Heart right ventricle (tissue), 16 donors: ENCODE results near the gene PEX26. TPM values are rescaled to one million over a fixed set of nuclear protein-coding genes. Genes with fewer than 3 reads are reported as not detected.
"Not testable (repeated sequence)": the region's sequence is repeated elsewhere in the genome, so short reads cannot be mapped to it uniquely, and the experiment has no call there.

Experiments used
- ATAC-seq, 8 donors: fragments of 200-7000 bp; cut with Tn5 transposase; one replicate each; pipeline ENCODE4 v1.9.1; 2020; ENCODE audit warnings: mild to moderate bottlenecking in 8 of 8, moderate library complexity in 8 of 8, moderate number of reproducible peaks in 1 of 8
- DNase-seq, 2 donors: peaks; one replicate each; pipeline ENCODE4 v3.0.0-alpha.2; 2020
- H3K27ac ChIP-seq, 10 donors: fragments of 200-600 bp; sonication (generic) in 2 of 10; one replicate each; pipeline versions ENCODE4 v1.5.0 to v1.8.0; 2020 to 2022; ENCODE audit warnings: mild to moderate bottlenecking in 3 of 10
- H3K27me3 ChIP-seq, 7 donors: fragments of 200-600 bp; one replicate each; pipeline ENCODE4 v1.8.0; 2021 to 2022; ENCODE audit warnings: mild to moderate bottlenecking in 2 of 7
- H3K36me3 ChIP-seq, 9 donors: fragments of 200-600 bp; sonication (generic) in 1 of 9; one replicate each; pipeline versions ENCODE4 v1.5.0 to v1.8.0; 2020 to 2022; ENCODE audit warnings: mild to moderate bottlenecking in 2 of 9
- H3K4me1 ChIP-seq, 9 donors: fragments of 200-600 bp; sonication (generic) in 1 of 9; one replicate each; pipeline versions ENCODE4 v1.5.0 to v1.8.0; 2020 to 2022; ENCODE audit warnings: mild to moderate bottlenecking in 4 of 9
- H3K4me3 ChIP-seq, 10 donors: fragments of 200-600 bp; sonication (generic) in 2 of 10; one replicate each; pipeline versions ENCODE4 v1.5.0 to v1.8.0; 2020 to 2022; ENCODE audit warnings: mild to moderate bottlenecking in 7 of 10, moderate library complexity in 2 of 10
- H3K9me3 ChIP-seq, 11 donors: fragments of 200-600 bp in 10 of 11; sonication (generic) in 2 of 11; one replicate each; pipeline versions ENCODE4 v1.5.0 to v1.8.0; 2013 to 2022; ENCODE audit warnings: mild to moderate bottlenecking in 2 of 11, control low read depth in 1 of 11, moderate library complexity in 1 of 11
- CTCF ChIP-seq, 9 donors: fragments of 200-600 bp; sonication (generic) in 2 of 9; IDR thresholded peaks; one replicate each; pipeline versions ENCODE4 v1.5.0 to v1.8.0; 2021 to 2022; ENCODE audit warnings: antibody characterized with exemption in 9 of 9, mild to moderate bottlenecking in 5 of 9, moderate library complexity in 1 of 9
- WGBS, 2 donors: extraction: QIAGEN DNeasy Blood & Tissue Kit; methylation state at CpG; one replicate each; pipeline ENCODE4 v1.1.7; 2013; ENCODE audit warnings: inconsistent platforms in 1 of 2; 5-methylcytosine and 5-hydroxymethylcytosine counted together
- intact Hi-C, 10 donors: fragments of 100-400 bp; cut with DNase I; formaldehyde crosslinking; loops; one replicate each; pipeline versions ENCODE4 v1.11.1 to v1.14.2; 2022
- polyA plus RNA-seq, 2 donors: library from polyadenylated mRNA; stranded (reverse); fragments of 200-250 nt; gene quantifications; one replicate each; pipeline ENCODE4 v1.2.3, GENCODE V29; 2013
- total RNA-seq, 10 donors: library from RNA; stranded (reverse); fragmentation: NEBNext Ultra II Directional in 3 of 10; extraction: Animal tissue kit (Norgen Biotek cat#: 25700) in 3 of 10; gene quantifications; one replicate each; pipeline versions ENCODE4 v1.2.1 to v1.2.4, GENCODE V29; 2021 to 2023
- donor health status: Arrhythmogenic right ventricular cardiomyopathy.
- donor health status: ischemic (EF 13 %, LVEDD 7.1; RV severe dilation, severe dysfunction).
- donor health status: healthy with polysubstance abuse.
- donor health status: DM: no; HTN: yes; CAD: no.
- donor health status: DM: no; HTN: no; CAD: no.
- donor health status: ischemic (EF 25% LVEDD 6.9; RV normal size, moderate dysfunction).
- donor health status: ischemic (EF 25% LVEDD 5.7; RV mildly dilated, moderate dysfunction).
- donor health status: healthy.
- donor health status: DM: yes; HTN: yes; CAD: no.
- donor health status: Ischemic cardiomyopathy.
- donor health status: ischemic (EF 35%, LVEDD 5.7; RV mildly dilated, moderate dysfunction).
- donor health status: nonischemic (EF 11% LVEDD 7.7; RV severe dilation, severe dysfunction).
- donor health status: DM: yes; HTN: yes; CAD: no.
- donor health status: PGD.
- donor health status: ischemic (EF 29% LVEDD 5.4; RV normal size, mild dysfunction).
- donor health status: nonischemic (EF 23%, LVEDD 6.1; RV moderate dilation, normal function).

Gene PEX26
- total and polyA plus RNA-seq, 12 donors = 8.3 to 27.1 (median 20.2) TPM

GRCh38 chr22:18035751-18036150, 42.0 kb upstream of the PEX26 start:
- H3K27me3 ChIP-seq = no peaks in the 10 kb centered on the region
- DNase-seq = no peak
- intact Hi-C loops = loop anchor here in 1 of 10 donors (10.0 kb wide), 1 partner anchor 61 kb away; no protein-coding TSS in a partner anchor
- H3K4me1 ChIP-seq = peaks cover 0 to 44% (median 20%) of the 10 kb centered on the region in 9 donors
- H3K9me3 ChIP-seq = no peaks in the 10 kb centered on the region
- H3K36me3 ChIP-seq = no peaks in the 10 kb centered on the region
- no peak overlapping the region for H3K27ac ChIP-seq
- no peak overlapping the region for H3K4me3 ChIP-seq
- ATAC-seq = peak in 3 of 8 donors; percentile 41 to 61 (median 47)
- no peak for TF ChIP-seq CTCF (IDR thresholded peaks at IDR 0.05)
- 69 to 70% methylated on average over 9 of the region's 9 CpGs for WGBS, 2 donors

- H3K36me3 ChIP-seq, H3K9me3 ChIP-seq, intact Hi-C loops, DNase-seq, H3K27ac ChIP-seq, ATAC-seq, H3K27me3 ChIP-seq, H3K4me3 ChIP-seq: not testable (repeated sequence)
- WGBS, 2 donors = 71 to 75% methylated on average over 6 of the region's 6 CpGs
- H3K4me1 ChIP-seq = peaks cover 6 to 34% (median 20%) of the 10 kb centered on the region in 9 donors
These were observed 36.9 kb upstream of the PEX26 start for GRCh38 chr22:18040898-18041297.

GRCh38 chr22:18042685-18043084, 35.1 kb upstream of the PEX26 start:
- no peak overlapping the region for H3K4me3 ChIP-seq
- no peaks in the 10 kb centered on the region for H3K36me3 ChIP-seq
- peaks cover 6 to 30% (median 20%) of the 10 kb centered on the region in 9 donors for H3K4me1 ChIP-seq
- DNase-seq = no peak
- peak in 4 of 8 donors; percentile 41 to 64 (median 54) for ATAC-seq
- H3K9me3 ChIP-seq = no peaks in the 10 kb centered on the region
- WGBS, 2 donors = 51 to 53% methylated on average over 6 of the region's 6 CpGs
- peak overlapping the region in 1 of 10 donors; percentile 20 for H3K27ac ChIP-seq
- no peak for TF ChIP-seq CTCF (IDR thresholded peaks at IDR 0.05)
- no peaks in the 10 kb centered on the region for H3K27me3 ChIP-seq
- intact Hi-C loops = no loop called here

- intact Hi-C loops = no loop called here
- no peak for TF ChIP-seq CTCF (IDR thresholded peaks at IDR 0.05)
- Histone ChIP-seq H3K4me1 (peaks cover 6 to 30% (median 20%) of the 10 kb centered on the region in 9 donors), H3K27ac (peak overlapping the region in 9 of 10 donors; percentile 25 to 79 (median 60)), H3K9me3 (no peaks in the 10 kb centered on the region), H3K4me3 (no peak overlapping the region), H3K27me3 (peaks cover 0 to 16% (median 0%) of the 10 kb centered on the region in 7 donors), H3K36me3 (no peaks in the 10 kb centered on the region)
- DNase-seq (peak; percentile 76 to 80), ATAC-seq (peak; percentile 89 to 96 (median 92))
- WGBS, 2 donors = 25 to 35% methylated on average over 11 of the region's 11 CpGs
These were observed 33.1 kb upstream of the PEX26 start for GRCh38 chr22:18044548-18045271.

- no peak for ATAC-seq
- DNase-seq = no peak
- no peak overlapping the region for H3K27ac ChIP-seq
- no peaks in the 10 kb centered on the region for H3K36me3 ChIP-seq
- no peak for TF ChIP-seq CTCF (IDR thresholded peaks at IDR 0.05)
- peaks cover 0 to 16% (median 0%) of the 10 kb centered on the region in 7 donors for H3K27me3 ChIP-seq
- H3K9me3 ChIP-seq = no peaks in the 10 kb centered on the region
- peaks cover 6 to 30% (median 20%) of the 10 kb centered on the region in 9 donors for H3K4me1 ChIP-seq
- intact Hi-C loops = no loop called here
- H3K4me3 ChIP-seq = no peak overlapping the region
- 95 to 96% methylated on average over 4 of the region's 4 CpGs for WGBS, 2 donors
These were observed 32.0 kb upstream of the PEX26 start for GRCh38 chr22:18045794-18046193.
